Measurements from ENCODE around the gene GRK7. TPM values are rescaled to one million over a fixed set of nuclear protein-coding genes. Genes with fewer than 3 reads are reported as not detected.

GRK7 gene
- total and polyA plus RNA-seq, 2 of the 13 experiments (the other 11 are each of a cell fraction or from before 2014, with no cell fraction given) = not detected

- H3K4me2 ChIP-seq (ENCODE audit: low read depth, low read length) = peak overlapping the region; percentile 57
- 14% methylated on average over 6 of the region's 6 CpGs for whole genome bisulfite sequencing (ENCODE audit: low lambda C conversion rate)
- H3K27ac ChIP-seq (ENCODE audit: extremely low read length, insufficient read depth, low read length) = no peak overlapping the region
- ChIA-PET POLR2A (no interaction called here), CTCF (ENCODE audit: low intra/inter-chr PET ratio, low total read pairs) (no interaction called here)
- H3K4me1 ChIP-seq (ENCODE audit: insufficient read depth, low read length) = peaks cover 11% of the 10 kb centered on the region
- H3K9ac ChIP-seq (ENCODE audit: insufficient read depth, low read depth, low read length) = no peak overlapping the region
- no peak for FAIRE-seq
- no peak for DNase-seq (ENCODE audit: low spot score)
- no TSS peak for BruUV-seq (replicated peaks)
- H3K79me2 ChIP-seq (ENCODE audit: insufficient read depth, low read length) = no peaks in the 10 kb centered on the region
- in situ Hi-C loops (cut with HindIII; ENCODE audit: extremely low pct_ligation_motif_present, low pct_unique_long_range_greater_than_20kb) (no loop called here), intact Hi-C loops (cut with micrococcal nuclease; ENCODE audit: unreplicated experiment) (no loop called here)
- no peaks in the 10 kb centered on the region; a peak in 1 of 5 replicates for H3K27me3 ChIP-seq (ENCODE audit: control insufficient read depth in 1 of 2, insufficient read depth in 2 of 2, low read length in 2 of 2)
- H3K9me3 ChIP-seq (ENCODE audit: low read length) = no peaks in the 10 kb centered on the region
- H3K36me3 ChIP-seq (replicated peaks in 1 of 2; ENCODE audit: control insufficient read depth in 1 of 2, insufficient read depth in 2 of 2, low read length in 2 of 2) = no peaks in the 10 kb centered on the region
- H4K20me1 ChIP-seq (ENCODE audit: insufficient read depth, low read length) = no peaks in the 10 kb centered on the region
- H2AFZ ChIP-seq (ENCODE audit: low read length) = no peak overlapping the region
- ATAC-seq = no peak; the same call in 1 of the 3 replicates
- H3K4me3 ChIP-seq (replicated peaks in 1 of 3; ENCODE audit: insufficient read depth in 1 of 3, low read depth in 2 of 3, low read length in 3 of 3) = no peak overlapping the region
- TF ChIP-seq PRDM15 (CRISPR knock-in tag; IDR thresholded peaks at IDR 0.05) = no peak
- no peak for TF ChIP-seq ZNF704 (CRISPR knock-in tag; IDR thresholded peaks at IDR 0.05; ENCODE audit: borderline replicate concordance)
- no peak for TF ChIP-seq ZNF101 (CRISPR knock-in tag; IDR thresholded peaks at IDR 0.05; ENCODE audit: borderline replicate concordance, low read depth)
- TF ChIP-seq KLF15 (CRISPR knock-in tag; IDR thresholded peaks at IDR 0.05; ENCODE audit: borderline replicate concordance) = no peak
- TF ChIP-seq RBM39 (IDR thresholded peaks at IDR 0.05; ENCODE audit: low read depth, low read length, poor library complexity, severe bottlenecking) = no peak
- TF ChIP-seq FOXA3 (CRISPR knock-in tag; IDR thresholded peaks at IDR 0.05) = no peak
- no peak for TF ChIP-seq PHF21A (CRISPR knock-in tag; IDR thresholded peaks at IDR 0.05)
- no peak for TF ChIP-seq ZNF512 (CRISPR knock-in tag; IDR thresholded peaks at IDR 0.05)
- TF ChIP-seq SIN3B (IDR thresholded peaks at IDR 0.05; ENCODE audit: low read length) = no peak
- TF ChIP-seq ZMYM3 (CRISPR knock-in tag; IDR thresholded peaks at IDR 0.05) = no peak
- no peak for TF ChIP-seq GLMP (CRISPR knock-in tag; IDR thresholded peaks at IDR 0.05; ENCODE audit: borderline replicate concordance)
- no peak for TF ChIP-seq GTF3A (CRISPR knock-in tag; conservative IDR thresholded peaks at IDR 0.05)
- no peak for TF ChIP-seq ZNF503 (CRISPR knock-in tag; IDR thresholded peaks at IDR 0.05)
Observed at GRCh38 chr3:141783632-141784031, 20.4 kb downstream of the GRK7 start.
